Measurements from ENCODE around the gene TTLL4.

The TTLL4 gene

GRCh38 chr2:218717262-218717661, 6.6 kb downstream of the TTLL4 start:
- no peak for DNase-seq (ENCODE audit: low read depth, low spot score)

- no peak for DNase-seq (ENCODE audit: low read depth, low spot score)
Measured at GRCh38 chr2:218718058-218718457, 7.4 kb downstream of the TTLL4 start.

DNA sequence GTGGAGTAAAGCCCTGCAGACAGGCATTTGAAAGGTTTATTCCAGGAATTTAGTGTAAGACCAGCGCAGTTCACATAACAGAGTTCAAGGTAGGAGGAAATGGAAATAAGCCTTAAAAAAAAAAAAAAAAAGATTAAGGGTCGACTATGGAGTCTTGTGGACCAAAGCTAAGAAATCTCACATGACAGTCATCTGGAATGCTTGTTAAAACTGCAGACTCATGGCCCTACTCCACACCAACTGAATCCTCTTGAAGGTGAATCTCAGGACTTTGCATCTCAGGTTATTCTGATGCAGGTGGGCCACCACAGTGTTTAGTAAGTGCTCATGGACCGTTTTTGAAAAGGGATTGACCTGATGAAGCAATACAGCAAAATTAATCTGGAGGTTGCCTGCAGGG, 8.8 kb downstream of the TTLL4 start:
- DNase-seq (ENCODE audit: low read depth, low spot score) = no peak

DNA sequence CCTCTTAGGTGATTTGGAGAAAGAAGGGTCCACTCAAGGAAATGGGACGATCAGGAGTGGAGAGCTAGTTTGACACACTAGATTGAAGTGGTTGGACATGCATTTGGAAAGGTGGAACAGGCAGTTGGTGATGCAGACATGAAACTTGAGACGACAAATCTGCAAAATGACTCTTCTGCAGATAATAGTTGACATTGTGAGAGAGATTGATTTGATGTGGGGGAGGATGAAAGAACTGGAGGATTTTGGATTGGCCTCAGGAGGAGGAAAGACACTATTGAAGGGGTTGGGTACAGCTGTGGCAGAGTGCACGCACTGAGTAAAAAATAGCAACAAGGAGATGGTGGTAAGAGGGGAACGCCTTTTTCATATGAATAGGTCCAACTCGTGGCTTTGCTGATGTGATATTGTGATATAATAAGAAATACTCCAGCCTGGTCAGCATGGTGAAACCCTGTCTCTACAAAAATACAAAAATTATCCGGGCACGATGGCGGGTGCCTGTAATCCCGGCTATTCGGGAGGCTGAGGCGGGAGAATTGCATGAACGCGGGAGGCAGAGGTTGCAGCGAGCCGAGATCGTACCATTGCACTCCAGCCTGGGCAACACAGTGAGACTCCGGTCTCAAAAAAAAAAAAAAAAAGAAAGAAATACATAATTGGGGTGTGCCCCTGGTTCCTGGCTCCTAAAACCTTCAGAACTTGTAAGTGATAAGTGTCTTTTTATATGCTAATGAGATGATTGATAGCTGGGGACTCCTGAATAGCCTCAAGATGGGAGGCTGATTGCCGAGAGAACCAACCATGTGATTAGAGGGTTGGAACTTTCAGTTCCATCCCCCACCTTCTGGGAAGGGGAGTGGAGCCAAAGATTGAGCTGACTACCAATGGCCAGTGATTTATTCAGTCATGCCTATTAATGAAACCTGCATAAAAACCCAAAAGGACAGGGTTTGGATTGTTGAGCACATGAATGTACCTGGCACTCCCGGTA, 9.7 kb downstream of the TTLL4 start:
- no peak for DNase-seq (ENCODE audit: low read depth, low spot score)

GRCh38 chr2:218721488-218721887, 10.9 kb downstream of the TTLL4 start:
- DNase-seq (ENCODE audit: low read depth, low spot score) = no peak

- DNase-seq (ENCODE audit: low read depth, low spot score) = no peak
Measured at GRCh38 chr2:218721934-218722333, 11.3 kb downstream of the TTLL4 start.

GRCh38 chr2:218722419-218722818, 11.8 kb downstream of the TTLL4 start:
- DNase-seq (ENCODE audit: low read depth, low spot score) = no peak

- DNase-seq (ENCODE audit: low read depth, low spot score) = no peak
Measured at GRCh38 chr2:218722876-218723785, 12.5 kb downstream of the TTLL4 start.

- DNase-seq (ENCODE audit: low read depth, low spot score) = no peak
Measured at GRCh38 chr2:218726004-218726574, 15.5 kb downstream of the TTLL4 start.

GRCh38 chr2:218727502-218728165, 17.0 kb downstream of the TTLL4 start:
- no peak for DNase-seq (ENCODE audit: low read depth, low spot score)

DNA sequence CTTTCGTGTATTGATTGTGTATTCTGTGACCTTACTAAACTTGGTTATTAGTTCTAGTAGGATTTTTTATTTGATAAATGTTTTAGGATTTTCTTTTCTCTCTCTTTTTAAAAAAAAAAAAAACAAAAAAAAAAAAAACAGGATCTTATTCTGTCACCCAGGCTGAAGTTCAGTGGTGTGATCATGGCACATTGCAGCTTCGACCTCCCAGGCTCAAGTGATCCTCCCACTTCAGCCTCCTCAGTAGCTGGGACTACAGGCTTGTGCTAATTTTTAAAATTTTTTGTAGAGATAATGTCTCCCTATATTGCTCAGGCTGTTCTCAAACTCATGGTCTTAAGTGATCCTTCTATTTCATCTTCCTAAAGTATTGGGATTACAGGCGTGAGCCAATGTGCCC, 19.0 kb downstream of the TTLL4 start:
- no peak for DNase-seq (ENCODE audit: low read depth, low spot score)

- no peak for DNase-seq (ENCODE audit: low read depth, low spot score)
Measured at GRCh38 chr2:218732052-218732760, 21.6 kb downstream of the TTLL4 start.

- DNase-seq (ENCODE audit: low read depth, low spot score) = no peak
Measured at GRCh38 chr2:218732761-218733158, 22.1 kb downstream of the TTLL4 start.

GRCh38 chr2:218733171-218734021, 22.8 kb downstream of the TTLL4 start:
- DNase-seq (ENCODE audit: low read depth, low spot score) = no peak

GRCh38 chr2:218734190-218734975, 23.7 kb downstream of the TTLL4 start:
- DNase-seq (ENCODE audit: low read depth, low spot score) = no peak

DNA sequence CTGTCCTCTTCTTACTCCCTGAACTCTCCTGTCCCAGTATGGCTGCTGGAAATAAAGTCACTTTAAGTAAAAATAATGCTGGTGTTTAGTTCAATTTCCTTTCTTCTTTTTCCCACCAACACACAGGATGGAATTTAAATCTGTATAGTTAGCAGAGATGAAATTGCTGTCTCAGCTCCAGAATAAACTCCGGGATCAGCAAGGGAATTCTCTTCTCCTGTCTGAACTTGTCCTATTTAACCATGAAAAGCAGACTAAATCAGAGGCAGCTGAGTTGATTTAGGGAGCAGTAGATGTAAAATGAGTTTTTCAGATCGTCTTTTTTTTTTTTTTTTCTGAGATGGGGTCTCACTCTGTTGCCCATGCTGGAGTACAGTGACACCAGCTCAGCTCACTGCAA, 25.9 kb downstream of the TTLL4 start:
- DNase-seq (ENCODE audit: low read depth, low spot score) = no peak

DNA sequence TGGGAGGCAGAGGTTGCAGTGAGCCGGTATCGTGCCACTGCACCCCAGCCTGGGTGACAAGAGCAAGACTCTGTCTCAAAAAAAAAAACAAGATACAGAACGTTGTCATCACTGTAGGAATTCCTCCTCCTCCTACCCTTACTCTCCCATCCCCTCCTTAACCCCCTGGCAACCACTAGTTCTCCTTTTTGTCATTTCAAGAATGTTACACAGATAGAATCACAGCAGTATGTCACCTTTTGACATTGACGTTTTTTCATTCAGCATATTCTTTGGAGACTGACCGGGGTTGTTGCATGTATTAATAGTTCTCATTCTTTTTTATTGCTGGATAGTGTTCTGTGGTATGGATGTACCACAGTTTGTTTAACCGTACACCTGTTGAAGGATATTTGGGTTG, 32.4 kb downstream of the TTLL4 start:
- no peak for DNase-seq (ENCODE audit: low read depth, low spot score)

DNA sequence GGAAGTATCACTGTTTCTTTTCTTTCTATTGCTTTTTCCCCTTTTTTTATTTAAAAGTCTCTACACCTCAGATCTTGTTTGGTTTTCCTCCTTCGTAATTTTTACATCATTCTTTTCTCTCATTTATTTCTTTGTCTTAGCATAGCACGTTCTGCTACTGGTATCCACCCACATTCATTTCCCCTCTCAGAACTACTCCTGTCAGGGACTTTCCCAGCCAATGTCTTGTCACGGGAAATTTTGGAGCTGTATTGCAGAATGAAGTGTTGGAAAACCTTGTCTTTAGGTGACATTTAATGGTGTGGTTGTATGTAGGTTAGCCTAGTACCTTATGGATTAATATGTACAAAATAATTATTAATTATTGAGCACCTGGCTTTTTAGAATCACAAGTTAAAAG, 34.0 kb downstream of the TTLL4 start:
- DNase-seq (ENCODE audit: low read depth, low spot score) = no peak

GRCh38 chr2:218745160-218745558, 34.5 kb downstream of the TTLL4 start:
- DNase-seq (ENCODE audit: low read depth, low spot score) = no peak
